HepG2 (cell line): ENCODE data around the gene ATP2A2. TPM values are rescaled to one million over a fixed set of nuclear protein-coding genes. Genes with fewer than 3 reads are reported as not detected.
A peak's percentile ranks its signal among the peaks of the same experiment; 100 is the strongest.

Experiments used
- ARID2 ChIP-seq: sonication (generic); formaldehyde crosslinking; IDR thresholded peaks from 2 replicates; pipeline ENCODE4 v1.8.1; 2022; ENCODE audit warnings: mild to moderate bottlenecking, missing genetic modification reagents, borderline replicate concordance
- ATF4 ChIP-seq, 2 experiments: fragments of 450-650 bp in 1 of 2; sonication (generic) in 1 of 2; formaldehyde crosslinking; IDR thresholded peaks; 2 replicates each; pipeline versions ENCODE4 v1.5.0 to v1.8.0; 2020 to 2022; ENCODE audit warnings: mild to moderate bottlenecking in 1 of 2, missing genetic modification reagents in 1 of 2
- CAMTA2 ChIP-seq: sonication (generic); formaldehyde crosslinking; IDR thresholded peaks from 2 replicates; pipeline ENCODE4 v1.4.0; 2020; ENCODE audit warnings: mild to moderate bottlenecking, missing genetic modification reagents, borderline replicate concordance
- ETV6 ChIP-seq: sonication (generic); formaldehyde crosslinking; conservative IDR thresholded peaks from 2 replicates; pipeline ENCODE4 v1.4.0; 2020; ENCODE audit warnings: missing genetic modification reagents
- FOXO4 ChIP-seq: sonication (generic); formaldehyde crosslinking; conservative IDR thresholded peaks from 2 replicates; pipeline ENCODE4 v1.8.1; 2023; ENCODE audit warnings: missing genetic modification reagents
- GATAD1 ChIP-seq: IDR thresholded peaks from 2 replicates; pipeline ENCODE4 v1.6.1; 2016; ENCODE audit warnings: missing genetic modification reagents, missing compliant biosample characterization
- GPN1 ChIP-seq: sonication (generic); formaldehyde crosslinking; IDR thresholded peaks from 2 replicates; pipeline ENCODE4 v1.5.1; 2020; ENCODE audit warnings: missing genetic modification reagents, borderline replicate concordance
- HMGXB4 ChIP-seq, 2 experiments: sonication (generic) in 1 of 2; formaldehyde crosslinking in 1 of 2; IDR thresholded peaks; 2 replicates each; pipeline versions ENCODE4 v1.4.0 to v1.6.1; 2018 to 2020; ENCODE audit warnings: missing genetic modification reagents in 2 of 2, borderline replicate concordance in 1 of 2, low read depth in 1 of 2, mild to moderate bottlenecking in 1 of 2, missing biosample characterization in 1 of 2
- KDM3A ChIP-seq: IDR thresholded peaks from 2 replicates; pipeline ENCODE4 v1.6.1; 2018; ENCODE audit warnings: low read depth, missing compliant biosample characterization
- MTF2 ChIP-seq: sonication (generic); formaldehyde crosslinking; IDR thresholded peaks from 2 replicates; pipeline ENCODE4 v1.5.0; 2020; ENCODE audit warnings: missing genetic modification reagents, borderline replicate concordance
- NKX3-1 ChIP-seq: sonication (generic); formaldehyde crosslinking; IDR thresholded peaks from 2 replicates; pipeline ENCODE4 v1.5.0; 2020; ENCODE audit warnings: missing genetic modification reagents
- PHF20 ChIP-seq: sonication (generic); formaldehyde crosslinking; IDR thresholded peaks from 2 replicates; pipeline ENCODE4 v1.5.0; 2020; ENCODE audit warnings: mild to moderate bottlenecking, missing genetic modification reagents
- RFX1 ChIP-seq: fragments of 450-650 bp; IDR thresholded peaks from 2 replicates; pipeline ENCODE4 v1.6.1; 2017
- SALL2 ChIP-seq: sonication (generic); formaldehyde crosslinking; IDR thresholded peaks from 2 replicates; pipeline ENCODE4 v1.8.1; 2023; ENCODE audit warnings: mild to moderate bottlenecking, missing genetic modification reagents, inconsistent platforms
- SP1 ChIP-seq, 2 experiments: fragments of 450-650 bp in 1 of 2; sonication (generic) in 1 of 2; formaldehyde crosslinking in 1 of 2; IDR thresholded peaks; 2 replicates each; pipeline versions ENCODE4 v1.4.0 to v1.6.1; 2016 to 2020; ENCODE audit warnings: missing genetic modification reagents in 1 of 2
- TBX3 ChIP-seq: fragments of 450-650 bp; IDR thresholded peaks from 2 replicates; pipeline ENCODE4 v1.6.1; 2017; ENCODE audit warnings: antibody characterized with exemption, mild to moderate bottlenecking, inconsistent platforms, borderline replicate concordance
- YY1 ChIP-seq: IDR thresholded peaks from 2 replicates; pipeline ENCODE4 v1.6.1; 2011; ENCODE audit warnings: low read length, low read depth, moderate library complexity, mild to moderate bottlenecking; ENCODE audit not compliant: insufficient read depth, insufficient replicate concordance
- ZBTB14 ChIP-seq: sonication (generic); formaldehyde crosslinking; IDR thresholded peaks from 2 replicates; pipeline ENCODE4 v1.4.0; 2020; ENCODE audit warnings: missing genetic modification reagents
- ZNF205 ChIP-seq: IDR thresholded peaks from 2 replicates; pipeline ENCODE4 v1.6.1; 2018; ENCODE audit warnings: missing biosample characterization, missing genetic modification reagents
- ZNF24 ChIP-seq: fragments of 450-650 bp; IDR thresholded peaks from 2 replicates; pipeline ENCODE4 v1.6.1; 2017; ENCODE audit warnings: antibody characterized with exemption, mild to moderate bottlenecking
- ZNF782 ChIP-seq: sonication (generic); formaldehyde crosslinking; IDR thresholded peaks from 2 replicates; pipeline ENCODE4 v1.4.0; 2020; ENCODE audit warnings: missing genetic modification reagents, mild to moderate bottlenecking, borderline replicate concordance
- ZNF784 ChIP-seq: sonication (generic); formaldehyde crosslinking; IDR thresholded peaks from 2 replicates; pipeline ENCODE4 v1.5.1; 2020; ENCODE audit warnings: missing genetic modification reagents, mild to moderate bottlenecking, borderline replicate concordance
- polyA plus RNA-seq, 8 experiments: library from polyadenylated mRNA; depleted of rRNA in 3 of 8; stranded (reverse) in 7 of 8; unstranded in 1 of 8; fragments of >200 nt; fragmentation: Illumina TruSeq in 4 of 8; extraction: Trizol in 4 of 8; gene quantifications; 2 replicates each; pipeline versions ENCODE4 v1.2.1 to v1.2.3, GENCODE V29; 2011 to 2016; ENCODE audit warnings: low read depth in 4 of 8, missing spikeins in 1 of 8, mixed read lengths in 1 of 8; ENCODE audit not compliant: insufficient read depth in 1 of 8
- total RNA-seq, 5 experiments: library from RNA; depleted of rRNA; stranded (reverse); fragments of >200 nt; fragmentation: Illumina TruSeq; extraction: Trizol; gene quantifications; 2 replicates each; pipeline ENCODE4 v1.2.3, GENCODE V29; 2016; ENCODE audit warnings: low read depth in 1 of 5

ATP2A2 gene
- total and polyA plus RNA-seq, 2 of the 13 experiments (the other 11 are each of a cell fraction or from before 2014, with no cell fraction given), result 35.4 to 85.5 TPM

- TF ChIP-seq HMGXB4 (CRISPR knock-in tag; IDR thresholded peaks at IDR 0.05; ENCODE audit: borderline replicate concordance in 1 of 2, low read depth in 1 of 2), result 0 out of 4 replicates have a peak, but pooled peaks of 1 of the 2 experiments have one; percentile 41
- TF ChIP-seq GPN1 (CRISPR knock-in tag), result 0 out of 2 replicates have a peak, but pooled peaks have one; percentile 64
- TF ChIP-seq ATF4 (CRISPR knock-in tag; IDR thresholded peaks at IDR 0.05), result no peak; a peak in 1 of 4 replicates
- peak; percentile 6; the same call in 1 of the 2 replicates for TF ChIP-seq PHF20 (CRISPR knock-in tag)
- no peak for TF ChIP-seq RFX1
- TF ChIP-seq ZBTB14 (CRISPR knock-in tag), result peak; percentile 85
- TF ChIP-seq YY1, result peak; percentile 69
- 0 out of 2 replicates have a peak, but pooled peaks have one; percentile 16 for TF ChIP-seq ZNF782 (CRISPR knock-in tag)
- no peak for TF ChIP-seq ARID2 (CRISPR knock-in tag)
- 0 out of 2 replicates have a peak, but pooled peaks have one; percentile 37 for TF ChIP-seq NKX3-1 (CRISPR knock-in tag)
- no peak for TF ChIP-seq ZNF784
- TF ChIP-seq GATAD1, result no peak
- no peak for TF ChIP-seq ZNF205 (CRISPR knock-in tag)
- no peak for TF ChIP-seq ZNF24
- no peak for TF ChIP-seq TBX3
- no peak for TF ChIP-seq FOXO4
- TF ChIP-seq SALL2 (CRISPR knock-in tag), result peak; percentile 43; the same call in 1 of the 2 replicates
- TF ChIP-seq SP1 (IDR thresholded peaks at IDR 0.05), result no peak
- TF ChIP-seq SP1 (CRISPR knock-in tag; IDR thresholded peaks at IDR 0.05), result peak; percentile 18; the same call in 1 of the 2 replicates
- TF ChIP-seq MTF2 (CRISPR knock-in tag), result no peak
- 0 out of 2 replicates have a peak, but pooled peaks have one; percentile 23 for TF ChIP-seq KDM3A
- TF ChIP-seq ETV6 (CRISPR knock-in tag), result 0 out of 2 replicates have a peak, but pooled peaks have one; percentile 20
- TF ChIP-seq CAMTA2, result no peak
These were observed at the start of gene ATP2A2 (continued) for GRCh38 chr12:110280779-110281548.
